ENCODE results near the gene KMT2C. TPM values are rescaled to one million over a fixed set of nuclear protein-coding genes. Genes with fewer than 3 reads are reported as not detected.
"Not testable (repeated sequence)": the region's sequence is repeated elsewhere in the genome, so short reads cannot be mapped to it uniquely, and the experiment has no call there.

The KMT2C gene
- total RNA-seq, 1 experiment from 2014 or later: 54.3 TPM

DNA sequence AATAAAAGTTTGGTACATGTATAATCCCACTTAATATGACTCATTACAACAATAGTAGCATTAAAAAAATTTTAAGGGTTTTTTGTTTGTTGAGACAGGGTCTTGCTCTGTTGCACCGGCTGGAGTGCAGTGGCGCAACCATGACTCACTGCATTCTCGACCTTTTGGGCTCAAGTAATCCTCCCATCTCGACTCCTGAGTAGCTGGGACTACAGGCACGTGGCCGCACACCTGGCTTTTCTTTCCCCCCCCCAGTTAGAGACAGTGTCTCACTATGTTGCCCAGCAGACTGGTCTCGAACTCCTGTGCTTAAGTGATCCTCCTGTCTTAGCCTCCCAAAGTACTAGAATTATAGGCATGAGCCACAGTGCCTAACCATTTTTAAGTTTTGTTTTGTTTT is 40.7 kb downstream of the KMT2C start:
- peaks cover 19% of the 10 kb centered on the region for H4K20me1 ChIP-seq (ENCODE audit: insufficient read depth)
- CTCF ChIA-PET: interaction anchor here (0.6 kb wide), 1 partner anchor 149 kb away, joined by 5 read pairs; no protein-coding TSS in a partner anchor

DNA sequence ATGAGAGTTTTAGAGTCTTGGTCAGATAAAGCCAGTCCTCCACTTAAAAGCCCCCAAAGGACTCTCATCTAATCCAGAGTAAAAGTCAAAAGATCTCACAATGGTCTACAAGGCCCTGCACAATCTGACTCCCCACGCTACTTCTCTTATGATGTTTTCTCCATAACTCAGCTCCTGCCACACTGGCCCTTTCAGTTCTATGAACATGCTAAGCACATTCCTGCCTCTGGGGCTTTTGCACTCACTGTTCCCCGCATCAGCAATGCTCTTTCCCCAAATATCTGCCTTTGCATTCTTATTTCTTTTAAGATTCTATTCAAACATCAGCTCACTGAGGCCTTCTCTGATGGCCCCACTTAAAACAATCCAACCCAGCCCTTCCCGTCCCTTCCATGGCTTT is 41.6 kb downstream of the KMT2C start:
- H3K4me1 ChIP-seq (replicated peaks; ENCODE audit: insufficient read depth); H3K4me2 ChIP-seq; POLR2A ChIA-PET (ENCODE audit: unreplicated experiment); H3K27ac ChIP-seq; H3K9me3 ChIP-seq (ENCODE audit: insufficient read depth, low read depth); H3K36me3 ChIP-seq (ENCODE audit: low read depth); CTCF ChIA-PET; H3F3A ChIP-seq (ENCODE audit: insufficient read depth, low read depth); BruUV-seq (replicated peaks); H3K4me3 ChIP-seq; intact Hi-C loops (cut with micrococcal nuclease; ENCODE audit: unreplicated experiment); H3K9me2 ChIP-seq (ENCODE audit: insufficient read depth); H3K27me3 ChIP-seq (ENCODE audit: insufficient read depth, low read depth); H2AFZ ChIP-seq: not testable (repeated sequence)
- DNase-seq: peak in 1 of 2 experiments; percentile 12
- Histone ChIP-seq H3K79me2 (ENCODE audit: low read depth) (peaks cover 83% of the 10 kb centered on the region), H4K20me1 (ENCODE audit: insufficient read depth) (peaks cover 16% of the 10 kb centered on the region)
- TF ChIP-seq, protein P1, sequence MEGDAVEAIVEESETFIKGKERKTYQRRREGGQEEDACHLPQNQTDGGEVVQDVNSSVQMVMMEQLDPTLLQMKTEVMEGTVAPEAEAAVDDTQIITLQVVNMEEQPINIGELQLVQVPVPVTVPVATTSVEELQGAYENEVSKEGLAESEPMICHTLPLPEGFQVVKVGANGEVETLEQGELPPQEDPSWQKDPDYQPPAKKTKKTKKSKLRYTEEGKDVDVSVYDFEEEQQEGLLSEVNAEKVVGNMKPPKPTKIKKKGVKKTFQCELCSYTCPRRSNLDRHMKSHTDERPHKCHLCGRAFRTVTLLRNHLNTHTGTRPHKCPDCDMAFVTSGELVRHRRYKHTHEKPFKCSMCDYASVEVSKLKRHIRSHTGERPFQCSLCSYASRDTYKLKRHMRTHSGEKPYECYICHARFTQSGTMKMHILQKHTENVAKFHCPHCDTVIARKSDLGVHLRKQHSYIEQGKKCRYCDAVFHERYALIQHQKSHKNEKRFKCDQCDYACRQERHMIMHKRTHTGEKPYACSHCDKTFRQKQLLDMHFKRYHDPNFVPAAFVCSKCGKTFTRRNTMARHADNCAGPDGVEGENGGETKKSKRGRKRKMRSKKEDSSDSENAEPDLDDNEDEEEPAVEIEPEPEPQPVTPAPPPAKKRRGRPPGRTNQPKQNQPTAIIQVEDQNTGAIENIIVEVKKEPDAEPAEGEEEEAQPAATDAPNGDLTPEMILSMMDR (conservative IDR thresholded peaks at IDR 0.05): peak; percentile 52

More for the DNA sequence above, 40.7 kb downstream of the KMT2C start:
- Histone ChIP-seq H2AFZ (no peak overlapping the region), H3K4me1 (replicated peaks; ENCODE audit: insufficient read depth) (no peaks in the 10 kb centered on the region), H3K79me2 (ENCODE audit: low read depth) (peaks cover 86% of the 10 kb centered on the region), H3K36me3 (ENCODE audit: low read depth) (no peaks in the 10 kb centered on the region), H3K9me2 (ENCODE audit: insufficient read depth) (no peaks in the 10 kb centered on the region), H3F3A (ENCODE audit: insufficient read depth, low read depth) (no peaks in the 10 kb centered on the region), H3K27ac (no peak overlapping the region), H3K4me3 (no peak overlapping the region), H3K9me3 (ENCODE audit: insufficient read depth, low read depth) (no peaks in the 10 kb centered on the region), H3K4me2 (no peak overlapping the region), H3K27me3 (ENCODE audit: insufficient read depth, low read depth) (no peaks in the 10 kb centered on the region)
- intact Hi-C loops (cut with micrococcal nuclease; ENCODE audit: unreplicated experiment): no loop called here
- DNase-seq: no peak
- BruUV-seq (replicated peaks): no TSS peak
- POLR2A ChIA-PET (ENCODE audit: unreplicated experiment): no interaction called here
- TF ChIP-seq EZH2 (IDR thresholded peaks at IDR 0.05; ENCODE audit: low read depth): no peak
- TF ChIP-seq, protein P1 (conservative IDR thresholded peaks at IDR 0.05): no peak

- intact Hi-C loops (cut with micrococcal nuclease; ENCODE audit: unreplicated experiment): no loop called here
- Histone ChIP-seq H3K9me2 (ENCODE audit: insufficient read depth) (no peaks in the 10 kb centered on the region), H3K79me2 (ENCODE audit: low read depth) (peaks cover 72% of the 10 kb centered on the region), H3F3A (ENCODE audit: insufficient read depth, low read depth) (no peaks in the 10 kb centered on the region), H3K4me1 (replicated peaks; ENCODE audit: insufficient read depth) (no peaks in the 10 kb centered on the region), H3K4me3 (no peak overlapping the region), H2AFZ (no peak overlapping the region), H3K4me2 (no peak overlapping the region), H3K9me3 (ENCODE audit: insufficient read depth, low read depth) (no peaks in the 10 kb centered on the region), H4K20me1 (ENCODE audit: insufficient read depth) (peaks cover 11% of the 10 kb centered on the region), H3K36me3 (ENCODE audit: low read depth) (no peaks in the 10 kb centered on the region), H3K27ac (no peak overlapping the region), H3K27me3 (ENCODE audit: insufficient read depth, low read depth) (no peaks in the 10 kb centered on the region)
- no TSS peak for BruUV-seq (replicated peaks)
- ChIA-PET CTCF (no interaction called here), POLR2A (ENCODE audit: unreplicated experiment) (no interaction called here)
- TF ChIP-seq EZH2 (IDR thresholded peaks at IDR 0.05; ENCODE audit: low read depth): no peak
- TF ChIP-seq, protein P1 (conservative IDR thresholded peaks at IDR 0.05): no peak
- no peak for DNase-seq
Observed at GRCh38 chr7:152392254-152392653, 43.5 kb downstream of the KMT2C start.

GRCh38 chr7:152386136-152386764 is 49.6 kb downstream of the KMT2C start:
- peaks cover 12% of the 10 kb centered on the region; the same call in 1 of the 2 replicates for H4K20me1 ChIP-seq (ENCODE audit: insufficient read depth)
- H3K36me3 ChIP-seq (ENCODE audit: low read depth); H3K9me3 ChIP-seq (ENCODE audit: insufficient read depth, low read depth); H3K4me2 ChIP-seq; H3K27me3 ChIP-seq (ENCODE audit: insufficient read depth, low read depth); H3K4me3 ChIP-seq; CTCF ChIA-PET; H3K4me1 ChIP-seq (replicated peaks; ENCODE audit: insufficient read depth); intact Hi-C loops (cut with micrococcal nuclease; ENCODE audit: unreplicated experiment); H3K9me2 ChIP-seq (ENCODE audit: insufficient read depth); H3F3A ChIP-seq (ENCODE audit: insufficient read depth, low read depth); H2AFZ ChIP-seq; H3K27ac ChIP-seq; BruUV-seq (replicated peaks); DNase-seq: not testable (repeated sequence)
- POLR2A ChIA-PET (ENCODE audit: unreplicated experiment): interaction anchor here (0.5 to 0.7 kb wide), 3 partner anchors 35 to 74 kb away, joined by 3 to 7 read pairs (median 4); no protein-coding TSS in a partner anchor
- H3K79me2 ChIP-seq (ENCODE audit: low read depth): peaks cover 63% of the 10 kb centered on the region

GRCh38 chr7:152384235-152385200 is 51.3 kb downstream of the KMT2C start:
- peaks cover 59% of the 10 kb centered on the region for H3K79me2 ChIP-seq (ENCODE audit: low read depth)

More at GRCh38 chr7:152384235-152385200, 51.3 kb downstream of the KMT2C start:
- H3F3A ChIP-seq (ENCODE audit: insufficient read depth, low read depth); intact Hi-C loops (cut with micrococcal nuclease; ENCODE audit: unreplicated experiment); H3K27ac ChIP-seq; H3K9me2 ChIP-seq (ENCODE audit: insufficient read depth); H3K27me3 ChIP-seq (ENCODE audit: insufficient read depth, low read depth); H3K4me3 ChIP-seq; H2AFZ ChIP-seq; POLR2A ChIA-PET (ENCODE audit: unreplicated experiment); BruUV-seq (replicated peaks); H3K4me1 ChIP-seq (replicated peaks; ENCODE audit: insufficient read depth); H3K4me2 ChIP-seq; DNase-seq; H3K9me3 ChIP-seq (ENCODE audit: insufficient read depth, low read depth); CTCF ChIA-PET; H3K36me3 ChIP-seq (ENCODE audit: low read depth): not testable (repeated sequence)
- peaks cover 12% of the 10 kb centered on the region; the same call in 1 of the 2 replicates for H4K20me1 ChIP-seq (ENCODE audit: insufficient read depth)
